HS-5 (cell line): ENCODE measurements around the gene TMEM244.
"Not testable (repeated sequence)": the region's sequence is repeated elsewhere in the genome, so short reads cannot be mapped to it uniquely, and the experiment has no call there.

ENCODE experiments used
- DNase-seq: peaks from one replicate; pipeline ENCODE4 v3.0.0-alpha.2; 2012; ENCODE audit warnings: low read depth

Gene TMEM244

GRCh38 chr6:129866688-129867087 is 5.6 kb upstream of the TMEM244 start:
- DNase-seq = no peak

GRCh38 chr6:129866256-129866655 is 5.1 kb upstream of the TMEM244 start:
- DNase-seq = no peak

- no peak for DNase-seq
Measured at GRCh38 chr6:129865013-129865412, 3.9 kb upstream of the TMEM244 start.

- peak; percentile 61 for DNase-seq
Measured at GRCh38 chr6:129863664-129864063, 2.5 kb upstream of the TMEM244 start.

- no peak for DNase-seq
Measured at GRCh38 chr6:129859524-129859923, 1.6 kb downstream of the TMEM244 start.

- no peak for DNase-seq
Measured at GRCh38 chr6:129857838-129858237, 3.3 kb downstream of the TMEM244 start.

GRCh38 chr6:129853996-129854711 is 7.0 kb downstream of the TMEM244 start:
- no peak for DNase-seq

- DNase-seq = no peak
Measured at GRCh38 chr6:129852257-129852858, 8.8 kb downstream of the TMEM244 start.

GRCh38 chr6:129849456-129849855 is 11.7 kb downstream of the TMEM244 start:
- DNase-seq = no peak

- DNase-seq = no peak
Measured at GRCh38 chr6:129846761-129847160, 14.4 kb downstream of the TMEM244 start.

- DNase-seq = no peak
Measured at GRCh38 chr6:129845696-129846095, 15.4 kb downstream of the TMEM244 start.

GRCh38 chr6:129844118-129844891 is 16.8 kb downstream of the TMEM244 start:
- no peak for DNase-seq

GRCh38 chr6:129843573-129843972 is 17.5 kb downstream of the TMEM244 start:
- DNase-seq = no peak

GRCh38 chr6:129842881-129843409 is 18.2 kb downstream of the TMEM244 start:
- DNase-seq = no peak

- DNase-seq = no peak
Measured at GRCh38 chr6:129842137-129842536, 19.0 kb downstream of the TMEM244 start.

- not testable (repeated sequence) for DNase-seq
Measured at GRCh38 chr6:129839562-129839961, 21.6 kb downstream of the TMEM244 start.

GRCh38 chr6:129835691-129836090 is 25.4 kb downstream of the TMEM244 start:
- DNase-seq = no peak

- DNase-seq = no peak
Measured at GRCh38 chr6:129832299-129832698, 28.8 kb downstream of the TMEM244 start.

- no peak for DNase-seq
Measured at GRCh38 chr6:129828229-129828628, 32.9 kb downstream of the TMEM244 start.

GRCh38 chr6:129818251-129818650 is 42.9 kb downstream of the TMEM244 start:
- DNase-seq = no peak

GRCh38 chr6:129817821-129818220 is 43.3 kb downstream of the TMEM244 start:
- no peak for DNase-seq

- no peak for DNase-seq
Measured at GRCh38 chr6:129817332-129817731, 43.8 kb downstream of the TMEM244 start.
